HUES64 (cell line): ENCODE results near the gene B9D2.
"Not testable (repeated sequence)": the region's sequence is repeated elsewhere in the genome, so short reads cannot be mapped to it uniquely, and the experiment has no call there.

Experiments
- H3K27ac ChIP-seq: 2 replicates; pipeline ENCODE4 v1.7.0; 2013; ENCODE audit warnings: low read depth, low read length, inconsistent platforms
- H3K27me3 ChIP-seq: 2 replicates; pipeline ENCODE4 v1.6.1; 2013; ENCODE audit warnings: mild to moderate bottlenecking, low read length; ENCODE audit not compliant: insufficient read depth
- H3K36me3 ChIP-seq: 2 replicates; pipeline ENCODE4 v1.6.1; 2013; ENCODE audit warnings: mild to moderate bottlenecking, low read length; ENCODE audit not compliant: insufficient read depth
- H3K4me1 ChIP-seq: 2 replicates; pipeline ENCODE4 v1.6.1; 2013; ENCODE audit warnings: mild to moderate bottlenecking, low read length, moderate library complexity; ENCODE audit not compliant: insufficient read depth
- H3K4me3 ChIP-seq: 2 replicates; pipeline ENCODE4 v1.5.1; 2013; ENCODE audit warnings: mild to moderate bottlenecking, low read length, moderate library complexity
- H3K9ac ChIP-seq: 2 replicates; pipeline ENCODE4 v1.6.1; 2013; ENCODE audit warnings: mild to moderate bottlenecking, low read depth, low read length
- H3K9me3 ChIP-seq: 2 replicates; pipeline ENCODE4 v1.6.1; 2013; ENCODE audit warnings: low read depth, low read length; ENCODE audit not compliant: insufficient read depth
- WGBS: fragments of 150-250, 120-280 bp; methylation state at CpG from one replicate; pipeline ENCODE4 v1.1.7; 2013; ENCODE audit warnings: missing lambda C conversion rate; 5-methylcytosine and 5-hydroxymethylcytosine counted together

B9D2 gene

GRCh38 chr19:41354343-41354953 lies 9.5 kb downstream of the B9D2 start:
- Histone ChIP-seq H3K9me3 (no peaks in the 10 kb centered on the region), H3K36me3 (no peaks in the 10 kb centered on the region), H3K9ac (no peak overlapping the region), H3K27me3 (peaks cover 40% of the 10 kb centered on the region), H3K27ac (no peak overlapping the region), H3K4me1 (0 out of 2 replicates have a peak, but pooled peaks cover 4% of the 10 kb centered on the region), H3K4me3 (peak overlapping the region; percentile 65)
- 91% methylated on average over 23 of the region's 23 CpGs for whole genome bisulfite sequencing

GRCh38 chr19:41353466-41354342 lies 10.2 kb downstream of the B9D2 start, which contains the start of gene TGFB1:
Gene TGFB1, minus strand, starts transcription at chr19:41353922. Its CDS starts 878 bp downstream, at chr19:41353044.
- WGBS = 1% methylated on average over 78 of the region's 78 CpGs
- Histone ChIP-seq H3K27ac (no peak within 1 kb of the TSS), H3K9ac (peak within 1 kb of the TSS; percentile 58; the same call in 1 of the 2 replicates)

GRCh38 chr19:41352609-41353465 lies 11.1 kb downstream of the B9D2 start:
- Histone ChIP-seq H3K36me3 (peaks cover 3% of the 10 kb centered on the region; the same call in 1 of the 2 replicates), H3K9me3 (no peaks in the 10 kb centered on the region), H3K4me3 (peak overlapping the region; percentile 65), H3K27me3 (peaks cover 40% of the 10 kb centered on the region), H3K9ac (peak overlapping the region; percentile 58; the same call in 1 of the 2 replicates), H3K27ac (no peak overlapping the region), H3K4me1 (0 out of 2 replicates have a peak, but pooled peaks cover 4% of the 10 kb centered on the region)
- WGBS = under 1% methylated on average over 71 of the region's 71 CpGs

More at GRCh38 chr19:41353466-41354342, 10.2 kb downstream of the B9D2 start, which contains the start of gene TGFB1:
- Histone ChIP-seq H3K9me3 (no peaks in the 10 kb centered on the region), H3K36me3 (no peaks in the 10 kb centered on the region), H3K4me3 (peak within 1 kb of the TSS; percentile 65), H3K27me3 (peaks cover 40% of the 10 kb centered on the region), H3K4me1 (0 out of 2 replicates have a peak, but pooled peaks cover 4% of the 10 kb centered on the region)

- under 1% methylated on average over 12 of the region's 12 CpGs for WGBS
- no peak overlapping the region for H3K9ac ChIP-seq
- peaks cover 40% of the 10 kb centered on the region for H3K27me3 ChIP-seq
- no peak overlapping the region for H3K27ac ChIP-seq
- 0 out of 2 replicates have a peak, but pooled peaks cover 4% of the 10 kb centered on the region for H3K4me1 ChIP-seq
- peak overlapping the region; percentile 65 for H3K4me3 ChIP-seq
- H3K9me3 ChIP-seq = no peaks in the 10 kb centered on the region
- H3K36me3 ChIP-seq = peaks cover 3% of the 10 kb centered on the region; the same call in 1 of the 2 replicates
Measured at GRCh38 chr19:41352279-41352608, 11.7 kb downstream of the B9D2 start.

GRCh38 chr19:41351339-41352245 lies 12.4 kb downstream of the B9D2 start:
- Histone ChIP-seq H3K36me3 (peaks cover 3% of the 10 kb centered on the region; the same call in 1 of the 2 replicates), H3K27ac (no peak overlapping the region), H3K4me1 (0 out of 2 replicates have a peak, but pooled peaks cover 4% of the 10 kb centered on the region), H3K9me3 (no peaks in the 10 kb centered on the region), H3K4me3 (peak overlapping the region; percentile 65), H3K27me3 (peaks cover 40% of the 10 kb centered on the region), H3K9ac (no peak overlapping the region)
- 1% methylated on average over 58 of the region's 58 CpGs for WGBS

- Histone ChIP-seq H3K36me3 (peaks cover 6% of the 10 kb centered on the region; the same call in 1 of the 2 replicates), H3K4me1 (0 out of 2 replicates have a peak, but pooled peaks cover 4% of the 10 kb centered on the region), H3K27ac (no peak overlapping the region), H3K27me3 (peaks cover 40% of the 10 kb centered on the region), H3K9ac (no peak overlapping the region), H3K4me3 (peak overlapping the region; percentile 65), H3K9me3 (no peaks in the 10 kb centered on the region)
- WGBS = 8% methylated on average over 21 of the region's 22 CpGs
Measured at GRCh38 chr19:41350735-41351338, 13.1 kb downstream of the B9D2 start.

GRCh38 chr19:41346916-41347315 lies 17.0 kb downstream of the B9D2 start:
- 96% methylated on average over 9 of the region's 9 CpGs for WGBS
- not testable (repeated sequence) for H3K4me1 ChIP-seq, H3K9ac ChIP-seq, H3K27ac ChIP-seq, H3K4me3 ChIP-seq, H3K9me3 ChIP-seq
- Histone ChIP-seq H3K36me3 (peaks cover 11% of the 10 kb centered on the region; the same call in 1 of the 2 replicates), H3K27me3 (peaks cover 24% of the 10 kb centered on the region)

GRCh38 chr19:41344162-41344561 lies 19.8 kb downstream of the B9D2 start:
- Histone ChIP-seq H3K9me3 (no peaks in the 10 kb centered on the region), H3K4me1 (no peaks in the 10 kb centered on the region), H3K27me3 (no peaks in the 10 kb centered on the region), H3K4me3 (no peak overlapping the region), H3K9ac (no peak overlapping the region), H3K36me3 (peaks cover 16% of the 10 kb centered on the region; the same call in 1 of the 2 replicates), H3K27ac (no peak overlapping the region)
- 94% methylated on average over 2 of the region's 2 CpGs for WGBS

GRCh38 chr19:41341669-41342490 lies 22.1 kb downstream of the B9D2 start:
- Histone ChIP-seq H3K4me1 (no peaks in the 10 kb centered on the region), H3K9me3 (no peaks in the 10 kb centered on the region), H3K36me3 (peaks cover 12% of the 10 kb centered on the region; the same call in 1 of the 2 replicates), H3K4me3 (no peak overlapping the region), H3K9ac (no peak overlapping the region), H3K27me3 (no peaks in the 10 kb centered on the region), H3K27ac (no peak overlapping the region)
- 94% methylated on average over 19 of the region's 20 CpGs for WGBS
